MM.1S (cell line): Measurements from ENCODE around the gene ASPN.
A peak's percentile ranks its signal among the peaks of the same experiment; 100 is the strongest.

Source experiments
- DNase-seq: peaks from one replicate; pipeline ENCODE4 v3.0.0-alpha.2; 2015
- H2AFZ ChIP-seq: fragments of 300-600 bp; sonication (generic); 2 replicates; pipeline ENCODE4 v1.6.0; 2016; ENCODE audit warnings: antibody characterized with exemption, low read length
- H3F3A ChIP-seq: fragments of 300-600 bp; sonication (generic); 2 replicates; pipeline ENCODE4 v1.6.1; 2016; ENCODE audit warnings: mild to moderate bottlenecking, antibody characterized with exemption, low read length, moderate library complexity, mixed read lengths; ENCODE audit not compliant: insufficient read depth
- H3K27ac ChIP-seq: fragments of 300-600 bp; sonication (generic); 2 replicates; pipeline ENCODE4 v1.5.1; 2016; ENCODE audit warnings: mild to moderate bottlenecking, low read length
- H3K27me3 ChIP-seq: fragments of 300-600 bp; sonication (generic); replicated peaks from 2 replicates; pipeline ENCODE4 v1.6.0; 2016; ENCODE audit warnings: low read length; ENCODE audit not compliant: insufficient read depth
- H3K36me3 ChIP-seq: fragments of 300-600 bp; sonication (generic); replicated peaks from 2 replicates; pipeline ENCODE4 v1.6.1; 2016; ENCODE audit warnings: mild to moderate bottlenecking, low read length, mixed read lengths; ENCODE audit not compliant: insufficient read depth
- H3K4me1 ChIP-seq: fragments of 300-600 bp; sonication (generic); 2 replicates; pipeline ENCODE4 v1.6.1; 2016; ENCODE audit warnings: low read length, mixed read lengths
- H3K4me2 ChIP-seq: fragments of 300-600 bp; sonication (generic); 2 replicates; pipeline ENCODE4 v1.6.0; 2016; ENCODE audit warnings: low read depth, low read length
- H3K4me3 ChIP-seq: fragments of 300-600 bp; sonication (generic); 2 replicates; pipeline ENCODE4 v1.5.1; 2016; ENCODE audit warnings: low read length, mixed read lengths
- H3K79me2 ChIP-seq: fragments of 300-600 bp; sonication (generic); 2 replicates; pipeline ENCODE4 v1.6.1; 2016; ENCODE audit warnings: mixed run types, low read length, mixed read lengths
- H3K9ac ChIP-seq: fragments of 300-600 bp; sonication (generic); 2 replicates; pipeline ENCODE4 v1.6.1; 2016; ENCODE audit warnings: low read length, mixed read lengths
- H3K9me2 ChIP-seq: fragments of 300-600 bp; sonication (generic); replicated peaks from 2 replicates; pipeline ENCODE4 v1.6.1; 2016; ENCODE audit warnings: mild to moderate bottlenecking, low read length, mixed read lengths; ENCODE audit not compliant: insufficient read depth
- H3K9me3 ChIP-seq: fragments of 300-600 bp; sonication (generic); replicated peaks from 2 replicates; pipeline ENCODE4 v1.6.1; 2016; ENCODE audit warnings: mild to moderate bottlenecking, low read length, mixed read lengths; ENCODE audit not compliant: insufficient read depth
- H4K20me1 ChIP-seq: fragments of 300-600 bp; sonication (generic); 2 replicates; pipeline ENCODE4 v1.6.1; 2016; ENCODE audit warnings: mild to moderate bottlenecking, low read length, moderate library complexity, mixed read lengths; ENCODE audit not compliant: insufficient read depth
- EZH2 ChIP-seq: fragments of 300-600 bp; sonication (generic); optimal IDR thresholded peaks from 2 replicates; pipeline ENCODE3; 2017; ENCODE audit warnings: low read depth, mild to moderate bottlenecking, antibody characterized with exemption, low read length, mixed read lengths
- EZH2phosphoT487 ChIP-seq: fragments of 300-600 bp; sonication (generic); IDR thresholded peaks from 2 replicates; pipeline ENCODE4 v1.6.1; 2018; ENCODE audit warnings: antibody characterized with exemption, low read length
- TF ChIP-seq, protein P1 (sequence below): fragments of 300-600 bp; sonication (generic); IDR thresholded peaks from 2 replicates; pipeline ENCODE4 v1.5.1; 2016; ENCODE audit warnings: antibody characterized with exemption, low read length, mixed read lengths

ASPN gene

GRCh38 chr9:92457576-92457975 lies 24.7 kb downstream of the ASPN start:
- Histone ChIP-seq H3K4me1 (no peaks in the 10 kb centered on the region), H3F3A (no peaks in the 10 kb centered on the region), H3K27me3 (no peaks in the 10 kb centered on the region), H4K20me1 (no peaks in the 10 kb centered on the region), H3K27ac (no peak overlapping the region), H2AFZ (no peak overlapping the region), H3K9me2 (no peaks in the 10 kb centered on the region), H3K36me3 (no peaks in the 10 kb centered on the region), H3K4me3 (no peak overlapping the region), H3K4me2 (no peak overlapping the region), H3K79me2 (no peaks in the 10 kb centered on the region), H3K9me3 (no peaks in the 10 kb centered on the region), H3K9ac (no peak overlapping the region)
- no peak for DNase-seq
- TF ChIP-seq, protein P1, sequence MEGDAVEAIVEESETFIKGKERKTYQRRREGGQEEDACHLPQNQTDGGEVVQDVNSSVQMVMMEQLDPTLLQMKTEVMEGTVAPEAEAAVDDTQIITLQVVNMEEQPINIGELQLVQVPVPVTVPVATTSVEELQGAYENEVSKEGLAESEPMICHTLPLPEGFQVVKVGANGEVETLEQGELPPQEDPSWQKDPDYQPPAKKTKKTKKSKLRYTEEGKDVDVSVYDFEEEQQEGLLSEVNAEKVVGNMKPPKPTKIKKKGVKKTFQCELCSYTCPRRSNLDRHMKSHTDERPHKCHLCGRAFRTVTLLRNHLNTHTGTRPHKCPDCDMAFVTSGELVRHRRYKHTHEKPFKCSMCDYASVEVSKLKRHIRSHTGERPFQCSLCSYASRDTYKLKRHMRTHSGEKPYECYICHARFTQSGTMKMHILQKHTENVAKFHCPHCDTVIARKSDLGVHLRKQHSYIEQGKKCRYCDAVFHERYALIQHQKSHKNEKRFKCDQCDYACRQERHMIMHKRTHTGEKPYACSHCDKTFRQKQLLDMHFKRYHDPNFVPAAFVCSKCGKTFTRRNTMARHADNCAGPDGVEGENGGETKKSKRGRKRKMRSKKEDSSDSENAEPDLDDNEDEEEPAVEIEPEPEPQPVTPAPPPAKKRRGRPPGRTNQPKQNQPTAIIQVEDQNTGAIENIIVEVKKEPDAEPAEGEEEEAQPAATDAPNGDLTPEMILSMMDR = no peak
- TF ChIP-seq EZH2 = no peak
- TF ChIP-seq EZH2phosphoT487 = no peak

DNA sequence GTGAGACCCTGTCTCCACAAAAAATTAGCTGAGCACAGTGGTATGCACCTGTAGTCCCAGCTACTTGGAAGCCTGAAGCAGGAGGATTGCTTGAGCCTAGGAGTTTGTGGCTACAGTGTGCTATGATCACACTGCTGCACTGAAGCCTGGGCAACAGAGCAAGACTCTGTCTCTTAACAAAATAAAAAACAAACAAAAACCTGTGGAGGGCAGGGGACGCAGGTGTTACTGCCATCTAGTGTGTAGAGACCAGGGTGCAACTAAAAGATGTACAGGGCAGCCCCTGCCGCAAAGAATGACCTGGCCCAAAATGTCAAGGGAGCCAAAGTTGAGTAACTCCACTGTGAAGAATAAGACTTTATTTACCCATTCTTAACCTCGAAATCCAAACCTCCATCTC lies 27.1 kb downstream of the ASPN start:
- no peak for DNase-seq
- Histone ChIP-seq H2AFZ (no peak overlapping the region), H3K4me2 (no peak overlapping the region), H3K27me3 (no peaks in the 10 kb centered on the region), H3K79me2 (no peaks in the 10 kb centered on the region), H3K27ac (no peak overlapping the region), H3K4me1 (no peaks in the 10 kb centered on the region), H4K20me1 (no peaks in the 10 kb centered on the region), H3K9me3 (no peaks in the 10 kb centered on the region), H3K4me3 (no peak overlapping the region), H3K9me2 (no peaks in the 10 kb centered on the region), H3K36me3 (no peaks in the 10 kb centered on the region), H3F3A (no peaks in the 10 kb centered on the region), H3K9ac (no peak overlapping the region)
- TF ChIP-seq, protein P1 = peak; percentile 26
- no peak for TF ChIP-seq EZH2phosphoT487

GRCh38 chr9:92446536-92446935 lies 35.8 kb downstream of the ASPN start:
- Histone ChIP-seq H3K79me2 (no peaks in the 10 kb centered on the region), H3K4me1 (no peaks in the 10 kb centered on the region), H3K4me3 (no peak overlapping the region), H2AFZ (no peak overlapping the region), H3K27me3 (no peaks in the 10 kb centered on the region), H3K36me3 (no peaks in the 10 kb centered on the region), H3K9ac (no peak overlapping the region), H3F3A (no peaks in the 10 kb centered on the region), H4K20me1 (no peaks in the 10 kb centered on the region), H3K4me2 (no peak overlapping the region), H3K9me2 (no peaks in the 10 kb centered on the region), H3K9me3 (no peaks in the 10 kb centered on the region), H3K27ac (no peak overlapping the region)
- TF ChIP-seq, protein P1 = no peak
- TF ChIP-seq EZH2phosphoT487 (no peak), EZH2 (no peak)
- no peak for DNase-seq

GRCh38 chr9:92444841-92445240 lies 37.5 kb downstream of the ASPN start:
- Histone ChIP-seq H3K27ac (no peak overlapping the region), H2AFZ (no peak overlapping the region), H3K9me2 (no peaks in the 10 kb centered on the region), H3K4me2 (no peak overlapping the region), H3F3A (no peaks in the 10 kb centered on the region), H3K4me3 (no peak overlapping the region), H3K9me3 (no peaks in the 10 kb centered on the region), H3K9ac (no peak overlapping the region), H4K20me1 (no peaks in the 10 kb centered on the region), H3K4me1 (no peaks in the 10 kb centered on the region), H3K27me3 (no peaks in the 10 kb centered on the region), H3K79me2 (no peaks in the 10 kb centered on the region), H3K36me3 (no peaks in the 10 kb centered on the region)
- TF ChIP-seq, protein P1 = no peak
- TF ChIP-seq EZH2phosphoT487 = no peak
- no peak for TF ChIP-seq EZH2
- no peak for DNase-seq
